CD4-positive, alpha-beta T cell treated with Interleukin-15 for 1 hour (primary cell): Measurements from ENCODE around the gene CCDC201.
"Not testable (repeated sequence)": the region's sequence is repeated elsewhere in the genome, so short reads cannot be mapped to it uniquely, and the experiment has no call there.

Source experiments
- DNase-seq: peaks from one replicate; pipeline ENCODE4 v3.0.0-alpha.2; 2020

The CCDC201 gene

DNA sequence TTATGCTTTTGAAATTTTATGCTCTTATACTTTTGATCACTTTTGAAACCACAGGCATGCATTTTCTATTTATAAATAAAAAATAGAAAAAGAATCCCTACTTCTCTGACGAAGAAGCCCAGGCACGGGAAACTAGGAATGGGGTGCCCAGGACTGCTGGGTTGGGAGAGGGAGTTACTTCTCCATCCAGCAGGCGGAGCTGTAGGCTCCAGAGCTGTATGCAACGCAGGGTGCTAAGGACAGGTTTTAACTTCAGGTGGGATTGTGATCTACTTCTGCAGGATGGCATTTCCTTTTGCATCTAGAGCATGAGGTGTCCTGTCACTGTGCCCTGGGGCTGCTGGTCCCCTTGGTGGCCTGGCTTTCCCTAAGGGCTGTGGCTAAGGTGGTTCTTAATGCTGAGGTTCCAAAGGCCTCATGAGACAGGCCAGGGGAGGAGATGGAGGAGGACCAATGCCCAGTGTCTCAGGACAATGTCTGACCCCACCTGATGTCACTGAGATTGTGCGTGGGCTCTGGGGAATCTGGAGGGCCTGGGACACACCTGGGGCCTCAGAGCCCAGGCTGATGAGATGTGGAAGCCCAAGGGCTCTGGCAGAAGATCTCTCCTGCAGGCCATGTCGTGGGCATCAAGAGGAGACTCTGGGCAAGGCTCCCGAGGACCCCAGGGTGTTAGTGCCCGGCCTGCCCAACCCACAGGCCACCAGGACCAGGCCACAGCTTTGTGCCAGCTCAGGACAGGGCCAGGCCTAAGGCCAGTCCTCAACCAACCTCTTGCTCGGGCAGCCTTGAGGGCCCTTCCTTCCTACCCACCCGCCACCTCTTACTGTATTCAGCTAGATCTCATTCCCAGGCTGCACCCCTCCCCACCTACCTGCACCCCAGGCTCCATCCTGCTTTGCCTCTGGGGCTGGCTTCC lies 507 bp downstream of the CCDC201 start:
- DNase-seq = no peak

DNA sequence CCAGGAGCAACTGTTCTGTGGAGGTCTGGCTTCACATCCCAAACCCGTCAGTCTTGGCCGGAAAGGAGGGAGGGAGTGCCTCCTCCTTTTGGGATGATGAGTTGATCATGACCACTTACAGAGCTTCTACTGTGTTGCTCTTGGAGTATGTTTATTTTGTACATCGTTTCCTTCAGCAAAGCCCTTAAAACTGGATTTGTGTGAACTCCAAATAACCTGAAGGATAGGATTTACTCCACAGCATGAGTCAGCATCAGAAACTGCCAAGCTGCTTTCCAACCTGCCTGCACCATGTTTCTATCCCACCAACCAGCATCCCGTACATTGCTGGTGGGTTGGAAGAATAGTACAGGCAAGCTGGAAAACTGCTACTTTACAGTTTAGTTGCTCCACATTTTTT lies 3.5 kb downstream of the CCDC201 start:
- no peak for DNase-seq

DNA sequence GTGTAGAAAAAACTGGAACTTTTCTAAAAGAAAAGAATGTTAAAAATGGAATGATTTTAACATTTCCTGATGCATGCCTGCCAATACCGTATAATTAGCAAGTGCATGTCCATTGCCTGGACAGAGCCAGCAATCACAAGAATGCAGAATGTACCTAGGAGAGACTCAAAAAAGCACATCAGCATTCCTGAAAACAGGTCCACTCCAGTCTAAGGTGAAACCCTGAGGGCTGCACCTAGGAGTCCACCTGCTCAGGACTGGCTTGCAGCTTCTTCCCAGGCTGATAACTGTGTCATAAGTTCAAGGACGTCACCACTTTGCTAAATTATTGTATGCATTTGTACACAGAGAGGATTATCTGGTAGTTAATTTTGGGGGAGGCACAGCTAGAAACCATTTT lies 5.4 kb downstream of the CCDC201 start:
- DNase-seq = no peak

DNA sequence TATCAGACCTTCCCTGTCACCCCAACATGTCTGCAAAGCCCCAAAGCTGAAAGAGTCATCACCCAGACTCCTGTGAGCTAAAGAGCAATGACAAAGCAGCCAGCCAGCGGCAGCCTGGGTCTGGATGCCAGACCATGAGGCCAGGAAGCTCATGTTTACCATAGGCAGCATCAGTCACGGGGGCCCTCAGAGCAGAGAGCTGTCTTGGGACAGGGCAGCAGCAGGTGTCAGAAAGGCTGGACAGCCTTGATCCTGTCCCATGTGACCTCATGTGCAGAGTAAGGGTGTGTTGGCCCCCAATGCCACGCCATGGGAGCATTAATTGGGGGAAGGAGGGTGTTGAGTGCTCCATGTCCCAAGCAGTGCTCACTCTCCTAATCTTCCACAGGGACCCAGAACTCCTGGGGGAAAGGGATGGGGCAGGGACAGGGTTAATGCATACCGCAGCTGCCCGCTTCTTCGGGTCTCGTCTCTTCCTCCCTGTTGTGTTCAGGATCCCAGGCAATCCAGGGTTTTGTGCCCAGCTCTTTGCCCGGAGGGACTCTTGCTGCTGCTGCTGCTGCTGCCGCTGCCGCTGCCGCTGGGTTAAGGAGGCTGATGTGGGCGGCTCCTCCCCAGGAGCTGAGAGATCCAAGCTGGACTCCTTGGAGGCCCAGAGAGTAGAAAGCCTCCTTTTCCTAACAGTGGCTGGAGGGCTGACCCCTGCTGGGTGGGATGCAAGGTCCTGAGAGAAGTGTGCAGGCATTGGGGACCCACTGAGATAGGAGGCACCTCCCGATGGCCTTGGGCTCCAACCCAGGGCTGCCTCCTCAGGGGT lies 7.1 kb downstream of the CCDC201 start:
- no peak for DNase-seq

DNA sequence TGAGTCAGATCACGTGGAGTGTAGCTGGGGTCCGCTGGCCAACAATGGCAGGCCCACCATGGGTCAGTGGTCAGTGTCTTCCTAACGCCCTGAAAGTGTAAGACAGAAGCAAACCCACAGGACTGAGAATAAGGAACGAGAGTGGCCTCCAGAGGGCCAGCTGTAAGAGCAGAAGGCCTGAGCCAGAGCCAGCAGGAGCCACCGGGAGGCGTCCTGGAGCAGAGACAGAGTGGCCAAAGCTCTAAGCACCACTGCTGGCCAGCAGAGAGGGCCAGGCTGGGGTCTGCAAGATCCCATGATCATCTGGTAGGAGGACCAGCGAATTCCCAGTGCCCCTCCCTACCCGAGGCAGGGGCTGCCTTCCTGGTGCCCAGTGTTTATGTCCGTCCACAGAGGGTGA lies 9.2 kb downstream of the CCDC201 start:
- no peak for DNase-seq

DNA sequence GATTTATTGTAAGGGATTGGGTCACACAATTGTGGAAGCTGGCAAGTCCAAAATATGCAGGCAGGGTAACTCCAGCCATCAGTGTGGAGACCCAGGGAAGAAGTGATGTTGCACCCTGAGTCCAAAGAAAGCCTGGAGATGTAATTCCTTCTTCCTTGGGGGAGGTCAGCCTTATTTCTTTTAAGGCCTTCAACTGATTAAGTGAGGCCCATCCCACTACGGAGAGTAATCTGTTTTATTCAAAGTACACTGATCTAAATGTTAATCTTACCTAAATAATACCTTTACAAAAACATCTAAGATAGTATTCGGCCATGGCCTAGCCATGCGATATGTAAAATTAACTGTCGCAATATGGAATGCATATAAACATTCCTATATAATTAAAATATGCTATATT lies 16.0 kb downstream of the CCDC201 start:
- DNase-seq = not testable (repeated sequence)

DNA sequence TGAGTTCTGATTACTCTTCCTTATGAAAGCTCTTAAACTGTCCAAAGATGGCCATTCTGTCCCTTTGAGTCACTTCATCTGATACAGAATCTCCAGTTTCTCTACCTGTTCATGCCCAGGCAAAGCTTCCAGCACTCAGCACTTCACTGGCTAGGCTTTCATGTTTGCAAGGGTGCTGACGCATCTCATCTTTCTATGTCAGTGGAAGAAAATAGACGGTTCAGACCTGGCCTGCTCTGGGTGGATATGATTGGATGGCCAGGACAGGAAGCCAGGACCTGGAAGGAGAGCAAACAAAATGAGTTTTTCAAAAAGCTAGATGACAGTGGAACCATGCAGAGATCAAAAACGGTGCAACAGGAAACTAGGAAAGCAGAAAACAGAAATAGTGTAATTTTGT lies 17.2 kb downstream of the CCDC201 start:
- DNase-seq = not testable (repeated sequence)

DNA sequence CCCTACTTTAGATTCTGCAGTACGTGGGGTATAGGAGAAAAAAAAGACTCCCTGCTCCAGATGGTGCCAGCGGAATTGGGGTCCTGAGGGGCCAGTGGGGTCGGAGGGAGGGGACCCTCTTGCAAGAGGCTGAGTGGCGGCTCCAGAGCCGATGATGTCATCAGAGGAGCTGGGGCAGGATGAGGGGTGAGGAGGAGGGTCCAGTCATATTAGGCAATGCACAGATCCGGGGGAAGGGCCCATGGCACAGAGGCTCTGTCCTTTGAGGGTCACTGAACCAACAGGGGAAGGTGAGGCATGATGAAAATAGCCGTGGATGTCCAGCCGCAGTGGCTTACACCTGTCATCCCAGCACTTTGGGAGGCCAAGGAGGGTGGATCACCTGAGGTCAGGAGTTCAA lies 19.4 kb downstream of the CCDC201 start:
- DNase-seq = not testable (repeated sequence)

DNA sequence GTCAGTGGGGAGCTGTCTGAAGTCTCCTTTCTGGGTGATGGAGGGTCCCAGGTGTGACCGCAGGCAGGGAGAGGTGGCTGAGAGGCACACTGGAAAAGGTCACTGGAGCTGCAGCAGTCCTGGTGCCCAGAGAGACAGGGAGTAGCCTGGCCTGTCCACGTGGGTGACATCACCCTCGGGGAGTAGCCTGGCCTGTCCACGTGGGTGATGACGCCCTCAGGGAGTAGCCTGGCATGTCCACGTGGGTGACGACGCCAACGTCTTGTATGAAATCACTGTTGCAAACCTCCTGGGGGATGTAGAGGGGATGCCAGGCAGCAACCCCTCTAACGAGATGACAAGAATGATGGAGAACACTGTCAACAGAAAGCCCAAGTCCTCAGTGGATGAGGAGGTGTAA lies 19.9 kb downstream of the CCDC201 start:
- not testable (repeated sequence) for DNase-seq

DNA sequence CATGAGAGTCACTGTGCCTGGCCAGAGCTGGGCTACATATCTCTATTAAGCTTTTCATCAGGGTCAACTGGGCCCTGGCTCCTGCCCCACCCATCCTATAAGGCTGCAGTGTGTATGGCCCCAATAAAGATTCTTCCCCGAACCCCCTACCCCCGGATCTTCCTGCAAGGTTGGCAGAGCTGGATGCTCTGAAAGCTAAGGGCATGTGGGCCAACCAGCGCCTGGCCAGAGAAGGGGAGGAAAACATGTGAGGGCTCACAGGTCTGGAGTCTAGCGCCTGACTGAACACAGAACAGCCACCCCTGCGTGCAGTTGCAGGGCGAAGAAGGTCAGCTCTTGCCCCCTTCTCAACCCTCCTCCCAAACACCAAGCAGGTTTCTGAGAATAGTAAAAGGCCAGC lies 24.1 kb downstream of the CCDC201 start:
- DNase-seq = not testable (repeated sequence)

DNA sequence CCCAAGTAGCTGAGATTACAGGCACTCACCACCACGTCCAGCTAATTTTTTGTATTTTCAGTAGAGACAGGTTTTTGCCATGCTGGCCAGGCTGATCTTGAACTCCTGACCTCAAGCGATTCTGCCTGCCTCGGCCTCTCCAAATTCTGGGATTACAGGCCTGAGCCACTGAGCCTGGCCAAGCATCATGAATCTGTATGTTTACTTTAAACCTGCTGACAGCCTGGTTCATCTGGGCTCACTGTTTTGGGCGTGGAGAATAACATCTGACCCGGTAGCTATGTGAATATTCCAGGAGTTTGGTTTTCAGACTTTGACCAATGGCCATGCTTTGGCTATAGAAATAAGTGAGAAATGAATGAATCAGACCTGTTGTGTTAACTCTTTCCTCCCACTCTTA lies 26.3 kb downstream of the CCDC201 start:
- DNase-seq = not testable (repeated sequence)

DNA sequence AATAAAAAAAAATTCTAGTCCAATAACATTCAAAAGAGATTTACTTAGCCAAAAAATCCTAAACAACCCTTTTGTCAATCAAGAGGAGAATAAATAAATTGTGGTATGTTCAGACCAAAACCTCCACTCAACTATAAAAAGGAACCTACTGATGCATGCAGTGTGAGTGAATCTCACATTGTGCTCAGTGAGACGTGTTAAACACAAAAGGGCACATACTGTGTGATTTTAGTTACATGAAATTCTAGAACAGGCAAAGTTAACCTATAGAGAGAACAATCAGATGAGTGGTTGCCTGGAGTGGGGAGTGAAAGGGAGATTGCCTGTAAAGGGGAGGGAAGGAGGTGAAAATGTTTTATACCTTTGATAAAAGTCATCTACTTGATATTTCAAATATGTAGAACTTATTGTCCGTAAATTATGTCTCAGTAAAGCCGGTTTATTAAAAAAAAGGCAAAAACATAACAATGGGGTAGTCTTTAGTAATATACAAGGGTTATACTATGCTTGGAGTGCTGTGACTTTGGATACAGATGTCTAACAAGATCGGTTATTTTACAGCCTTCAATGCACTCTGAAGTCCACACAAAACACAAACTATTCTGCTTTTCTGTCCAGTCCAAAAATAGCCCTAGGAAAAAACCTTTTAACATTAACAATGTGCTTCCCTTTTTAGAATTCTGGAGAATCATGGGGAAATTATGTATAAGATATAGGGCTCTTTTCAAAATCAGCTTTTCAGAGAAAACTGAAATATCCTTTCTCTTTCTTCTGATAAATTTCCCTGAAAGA lies 30.8 kb downstream of the CCDC201 start:
- DNase-seq = not testable (repeated sequence)

DNA sequence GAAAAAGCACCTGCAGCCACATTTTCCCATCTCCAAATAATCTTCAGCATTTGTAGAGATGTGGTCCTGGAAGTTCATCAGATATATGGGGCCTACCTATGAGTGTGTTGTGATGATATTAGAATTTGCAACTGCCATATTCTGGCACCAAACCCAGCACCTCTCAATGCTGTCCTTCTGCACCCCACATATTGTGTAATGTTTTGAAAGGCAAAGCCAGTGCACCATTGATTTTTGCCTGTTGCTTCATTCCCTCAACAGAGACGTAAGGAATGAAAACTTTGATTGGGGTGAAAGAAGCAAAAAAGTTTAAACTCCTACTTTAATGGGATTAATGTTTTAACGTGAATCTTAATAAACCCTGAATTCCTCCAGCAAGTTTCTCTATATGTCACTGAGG lies 34.0 kb downstream of the CCDC201 start:
- DNase-seq = not testable (repeated sequence)

DNA sequence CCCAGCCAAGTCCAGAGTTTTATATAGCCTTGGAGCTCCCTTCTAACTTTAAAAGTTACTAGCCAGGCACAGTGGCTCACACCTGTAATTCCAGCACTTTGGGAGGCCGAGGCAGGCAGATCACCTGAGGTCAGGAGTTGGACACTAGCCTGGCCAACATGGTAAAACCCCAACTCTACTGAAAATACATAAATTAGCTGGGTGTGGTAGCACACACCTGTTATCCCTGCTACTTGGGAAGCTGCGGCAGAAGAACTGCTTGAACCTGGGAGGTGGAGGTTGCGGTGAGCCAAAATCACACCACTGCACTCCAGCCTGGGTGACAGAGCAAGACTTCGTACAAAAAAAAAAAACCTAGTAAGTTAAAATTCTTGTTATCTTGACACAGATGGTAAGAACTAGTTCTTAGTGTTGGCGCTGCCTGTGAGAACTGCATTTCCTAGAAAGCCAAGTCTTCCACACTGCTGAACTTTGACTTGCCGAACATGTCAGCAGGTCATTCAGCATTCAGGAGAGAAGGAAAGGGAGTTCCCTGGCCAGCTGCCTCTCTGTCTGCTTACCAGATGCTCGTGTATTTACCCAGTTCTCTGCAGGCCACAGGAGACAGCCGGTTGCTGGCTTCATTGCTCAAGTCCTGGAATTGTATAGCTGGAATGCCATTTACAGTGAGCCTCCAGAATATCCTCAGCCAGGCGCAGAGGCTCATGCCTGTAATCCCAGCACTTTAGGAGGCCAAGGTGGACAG lies 40.3 kb downstream of the CCDC201 start:
- not testable (repeated sequence) for DNase-seq

DNA sequence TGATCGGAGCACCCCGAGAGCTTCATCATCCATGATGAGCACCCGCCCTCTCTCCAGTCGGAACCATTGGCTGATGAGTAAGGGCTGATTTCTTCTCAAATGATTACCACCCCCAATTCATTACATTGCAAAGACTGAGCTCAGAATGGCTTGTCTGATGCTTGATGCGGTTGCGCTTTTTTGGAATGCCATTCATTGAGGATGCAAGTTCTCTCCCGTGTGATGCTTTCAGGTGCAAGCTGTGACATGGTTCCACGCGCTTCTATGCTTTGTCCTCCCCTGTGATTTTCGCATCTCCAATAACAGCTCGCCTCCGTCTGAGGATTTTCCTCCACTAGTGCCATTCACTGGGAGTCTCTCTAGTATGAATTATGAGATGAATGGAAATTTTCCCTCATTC lies 43.0 kb downstream of the CCDC201 start:
- DNase-seq = not testable (repeated sequence)

DNA sequence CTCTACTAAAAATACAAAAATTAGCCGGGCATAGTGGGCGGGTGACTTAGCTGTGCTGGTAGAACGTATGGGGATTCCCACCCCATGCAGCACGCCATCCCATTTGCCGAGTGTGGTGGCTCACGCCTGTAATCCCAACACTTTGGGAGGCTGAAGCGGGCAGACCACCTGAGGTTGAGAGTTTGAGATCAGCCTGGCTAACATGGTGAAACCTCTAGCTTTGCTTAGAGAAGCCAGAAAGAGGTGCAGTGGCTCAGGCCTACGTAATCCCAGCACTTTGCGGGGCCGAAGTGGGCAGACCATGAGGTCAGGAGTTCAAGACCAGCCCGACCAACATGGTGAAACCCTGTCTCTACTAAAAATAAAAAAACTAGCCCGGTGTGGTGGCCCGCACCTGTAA lies 45.2 kb downstream of the CCDC201 start:
- DNase-seq = not testable (repeated sequence)

DNA sequence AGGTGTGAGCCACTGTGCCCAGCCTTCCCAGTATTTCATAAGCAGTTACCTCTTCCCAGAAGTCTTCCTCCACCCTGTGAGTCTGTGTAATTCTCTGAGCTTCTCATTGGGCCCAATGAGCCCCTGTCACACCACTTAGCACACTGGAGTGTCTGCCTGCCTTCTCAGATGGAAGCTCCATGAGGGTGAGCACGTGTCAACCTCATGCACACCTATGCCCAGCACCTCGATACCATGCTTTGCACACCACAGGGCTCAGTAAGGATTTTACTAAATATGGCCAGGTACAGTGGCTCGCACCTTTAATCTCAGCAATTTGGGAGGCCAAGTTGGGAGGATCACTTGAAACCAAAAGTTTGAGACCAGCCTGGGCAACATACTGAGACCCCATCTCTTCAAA lies 46.3 kb downstream of the CCDC201 start:
- not testable (repeated sequence) for DNase-seq

DNA sequence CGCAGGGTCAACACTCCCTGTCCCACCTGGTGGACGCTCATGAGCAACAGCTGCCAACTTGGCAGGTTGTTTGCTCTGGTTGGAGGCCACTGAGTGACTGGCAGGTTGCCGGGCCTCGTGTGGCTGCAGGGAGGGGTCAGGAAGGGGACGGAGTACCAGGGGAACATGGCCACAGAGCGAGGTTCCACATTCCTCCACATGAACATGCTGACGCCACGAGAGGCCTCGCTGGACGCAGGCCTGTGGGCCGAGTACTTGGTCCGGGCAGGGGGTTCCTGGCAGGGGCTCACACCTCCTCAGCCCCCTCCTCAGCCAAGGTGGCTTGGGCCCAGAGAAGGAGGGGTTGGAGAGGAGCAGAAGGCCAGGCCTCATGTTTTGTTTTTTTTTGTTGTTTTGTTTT lies 54.1 kb downstream of the CCDC201 start:
- DNase-seq = not testable (repeated sequence)

DNA sequence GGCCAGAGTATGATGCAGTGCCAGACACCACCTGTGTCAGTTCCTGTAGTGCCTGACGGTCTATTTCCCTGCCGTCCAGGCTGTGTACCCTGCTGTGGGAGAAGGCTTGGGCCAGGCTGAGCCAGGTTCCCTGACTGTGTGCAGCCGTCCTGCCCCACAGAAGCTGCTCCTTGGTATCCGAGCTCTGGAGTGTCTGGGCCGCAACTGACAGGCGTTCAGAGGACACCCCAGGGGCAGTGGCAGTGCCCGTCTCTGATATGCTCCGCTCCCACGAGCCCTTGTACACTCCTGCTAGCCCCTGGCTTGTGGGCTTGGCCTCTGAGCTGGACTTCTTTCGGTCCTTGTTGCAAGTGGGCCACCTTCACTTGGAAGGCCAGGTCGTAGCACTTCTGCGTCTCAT lies 55.0 kb downstream of the CCDC201 start:
- not testable (repeated sequence) for DNase-seq

DNA sequence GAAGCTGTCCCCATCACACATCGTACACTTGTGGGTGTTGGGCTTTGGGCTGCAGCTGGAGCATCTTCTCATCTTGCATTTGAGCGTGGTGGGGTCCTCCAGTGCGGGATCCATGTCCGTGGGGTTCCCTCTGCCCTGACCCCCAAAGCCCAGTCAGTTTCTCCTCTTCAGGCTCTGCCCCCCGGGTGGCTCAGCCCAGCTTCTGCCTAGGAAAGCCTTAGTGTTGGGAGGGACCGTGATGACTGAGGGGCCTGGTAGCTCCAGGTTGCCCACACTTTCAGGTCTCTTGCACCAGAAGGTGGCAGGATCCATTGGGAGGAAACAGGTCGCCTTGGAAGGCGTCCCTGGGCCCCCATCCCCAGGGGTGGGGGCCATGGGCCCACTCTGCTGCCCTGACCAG lies 55.9 kb downstream of the CCDC201 start:
- not testable (repeated sequence) for DNase-seq

DNA sequence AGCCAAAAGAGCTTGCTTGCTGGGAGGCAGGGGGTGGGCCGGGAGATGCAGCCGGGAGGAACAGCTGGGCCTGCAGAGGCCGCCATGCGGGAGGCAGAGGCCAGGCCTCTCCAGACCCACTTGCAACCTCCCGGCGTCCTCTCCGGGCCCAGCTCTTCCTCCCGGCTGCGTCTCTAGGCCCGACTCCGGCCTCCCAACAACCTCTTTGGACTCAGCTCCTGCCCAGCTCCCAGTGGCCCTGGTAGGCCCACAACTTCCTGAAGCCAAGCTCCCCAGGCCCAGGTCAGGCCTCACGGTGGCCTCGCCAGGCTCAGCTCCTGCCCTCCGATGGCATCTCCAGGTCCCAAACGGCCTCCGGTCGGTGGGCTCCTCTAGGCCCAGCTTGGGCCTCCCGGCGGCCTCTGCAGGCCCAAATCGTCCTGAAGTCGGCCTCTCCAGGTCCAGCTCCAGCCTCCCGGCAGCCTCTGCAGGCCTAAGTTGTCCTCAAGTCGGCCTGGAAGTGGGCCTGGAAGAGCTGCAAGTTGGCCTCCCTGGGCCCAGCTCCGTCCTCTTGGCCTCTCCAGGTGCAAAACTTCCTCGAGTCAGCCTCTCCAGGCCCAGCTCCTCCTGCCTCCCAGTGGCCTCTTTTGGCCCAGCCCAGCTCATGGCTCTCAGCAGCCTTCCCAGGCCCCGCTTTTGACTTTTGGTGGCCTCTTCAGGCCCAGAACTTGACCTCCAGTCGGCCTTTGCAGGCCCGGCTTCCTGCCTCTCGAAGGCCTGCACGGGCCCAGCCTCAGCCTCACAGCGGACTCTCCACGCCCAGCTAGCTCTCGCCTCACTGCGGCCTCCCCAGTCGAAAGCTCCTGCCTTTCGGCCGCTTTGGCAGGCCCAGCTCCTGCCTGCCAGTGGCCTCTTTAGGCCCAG lies 58.4 kb downstream of the CCDC201 start:
- DNase-seq = not testable (repeated sequence)
